NCI-H345 treated with DMSO at 0.1 percent for 48 hours (cell line): ENCODE data around the gene PRUNE2.
A peak's percentile ranks its signal among the peaks of the same experiment; 100 is the strongest.
"Not testable (repeated sequence)": the region's sequence is repeated elsewhere in the genome, so short reads cannot be mapped to it uniquely, and the experiment has no call there.

Source experiments
- DNase-seq: peaks from one replicate; lab custom pipeline; 2025; ENCODE audit not compliant: unreplicated experiment; lab: John Stamatoyannopoulos, UW

Gene PRUNE2

GRCh38 chr9:76799473-76799872, 106.4 kb downstream of the PRUNE2 start:
- DNase-seq = no peak

GRCh38 chr9:76798527-76798926, 107.4 kb downstream of the PRUNE2 start:
- no peak for DNase-seq

DNA sequence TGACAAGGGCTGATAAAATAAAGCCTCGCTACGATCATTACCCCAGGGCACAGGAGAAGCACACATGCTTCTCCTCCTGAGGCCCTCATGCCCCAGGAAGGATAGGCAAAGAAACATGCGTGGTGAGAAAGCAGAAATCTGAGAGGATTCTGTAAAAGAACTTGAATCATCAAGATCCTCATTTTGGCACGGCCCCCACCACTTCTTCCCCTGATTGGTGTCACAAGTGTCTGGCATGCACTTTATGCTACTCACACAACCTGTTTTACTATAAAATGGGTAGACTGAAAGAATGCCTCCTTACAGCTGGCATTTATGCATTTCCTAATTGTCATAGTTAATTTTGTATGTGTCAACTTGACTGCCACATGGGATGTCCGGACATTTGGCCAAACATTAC, 109.6 kb downstream of the PRUNE2 start:
- no peak for DNase-seq

- DNase-seq = no peak
These were observed 112.0 kb downstream of the PRUNE2 start for GRCh38 chr9:76793784-76794431.

DNA sequence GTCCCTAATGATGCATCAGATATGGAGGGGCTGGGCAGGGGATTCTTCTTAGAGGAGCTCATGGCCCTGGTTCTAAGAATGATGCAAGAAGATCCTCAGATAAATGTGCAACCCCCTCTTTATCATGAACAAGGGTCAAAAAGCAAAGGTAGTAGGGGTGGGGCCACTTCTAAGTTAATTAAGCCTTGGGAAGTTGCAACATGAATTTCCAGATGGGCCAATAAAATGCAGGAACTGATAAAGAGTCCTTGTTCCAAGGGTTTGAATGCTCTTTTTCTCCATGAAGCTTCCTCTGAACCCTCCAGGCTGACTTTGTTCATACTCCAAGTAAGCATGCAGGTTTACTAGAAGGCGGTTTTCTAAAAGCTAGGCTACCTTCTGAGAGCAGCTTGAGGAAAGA, 116.1 kb downstream of the PRUNE2 start:
- DNase-seq = no peak

GRCh38 chr9:76787677-76788076, 118.2 kb downstream of the PRUNE2 start:
- no peak for DNase-seq

DNA sequence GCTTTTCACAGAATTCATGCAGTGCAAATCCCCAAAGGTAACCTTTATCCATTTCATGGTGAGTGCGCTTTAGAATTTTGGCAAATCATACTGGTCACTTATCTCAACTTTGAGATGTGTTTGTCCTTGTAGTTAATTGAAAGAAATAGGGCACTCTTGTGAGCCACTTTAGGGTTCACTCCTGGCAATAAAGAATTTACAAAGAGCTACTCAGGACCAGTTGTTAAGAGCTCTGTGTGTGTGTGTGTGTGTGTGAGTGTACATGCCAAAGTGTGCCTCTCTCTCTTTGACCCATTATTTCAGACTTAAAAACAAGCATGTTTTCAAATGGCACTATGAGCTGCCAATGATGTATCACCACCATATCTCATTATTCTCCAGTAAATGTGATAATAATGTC, 120.4 kb downstream of the PRUNE2 start:
- DNase-seq = no peak

- DNase-seq = no peak
These were observed 121.0 kb downstream of the PRUNE2 start for GRCh38 chr9:76784881-76785280.

DNA sequence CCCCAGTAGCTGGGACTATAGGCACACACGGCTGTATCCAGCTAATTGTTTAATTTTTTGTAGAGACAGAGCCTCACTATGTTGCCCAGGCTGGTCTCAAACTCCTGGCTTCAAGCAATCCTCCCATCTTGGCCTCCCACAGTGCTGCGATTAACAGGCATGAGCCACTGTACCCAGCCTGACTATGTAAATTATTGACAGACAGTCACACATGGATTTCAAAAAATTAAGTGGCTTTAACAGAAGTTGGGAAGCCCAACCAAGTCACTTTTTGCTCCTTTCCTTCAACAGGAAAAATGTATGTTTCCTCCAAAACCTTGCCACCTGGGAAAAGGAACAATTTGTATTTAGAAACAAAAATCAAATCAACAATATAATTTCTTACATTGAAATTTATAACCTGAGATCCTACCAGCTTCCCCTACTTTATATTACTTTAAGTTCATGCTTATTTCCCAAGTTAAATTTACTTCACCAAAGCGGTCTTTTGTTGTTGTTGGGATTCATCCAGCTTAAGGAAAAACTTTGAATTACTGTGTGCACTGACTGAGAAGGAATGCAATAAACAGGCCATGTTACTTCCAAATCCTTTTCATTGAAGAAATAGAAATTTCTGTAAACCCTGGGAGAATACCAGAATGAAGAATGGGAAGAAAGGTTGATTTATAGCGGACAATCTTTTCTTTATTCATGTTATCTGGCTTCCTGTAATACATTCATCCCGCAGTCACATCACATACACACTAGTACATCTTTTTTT, 133.0 kb downstream of the PRUNE2 start:
- no peak for DNase-seq

DNA sequence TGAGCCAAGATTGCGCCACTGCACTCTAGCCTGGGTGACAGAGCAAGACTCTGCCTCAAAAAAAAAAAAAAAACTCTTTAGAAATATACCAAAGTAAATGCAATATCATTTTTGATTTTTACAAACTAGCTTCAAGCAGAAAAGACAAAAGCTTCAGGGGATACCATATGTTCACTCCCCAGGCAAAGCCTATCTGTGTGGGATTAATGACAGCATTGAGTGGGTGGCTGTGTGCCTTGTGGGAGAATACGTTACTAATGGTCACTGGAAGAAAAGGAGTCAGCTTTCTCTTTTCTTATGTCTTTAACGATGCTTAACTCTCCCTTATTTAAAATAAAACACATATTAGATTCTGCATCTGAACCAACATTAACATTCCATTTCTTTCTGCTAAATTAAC, 139.8 kb downstream of the PRUNE2 start:
- no peak for DNase-seq

- DNase-seq = no peak
These were observed 141.8 kb downstream of the PRUNE2 start, which contains the start of gene PCA3 for GRCh38 chr9:76764138-76764537. PCA3 (plus strand) TSS chr9:76764438.

DNA sequence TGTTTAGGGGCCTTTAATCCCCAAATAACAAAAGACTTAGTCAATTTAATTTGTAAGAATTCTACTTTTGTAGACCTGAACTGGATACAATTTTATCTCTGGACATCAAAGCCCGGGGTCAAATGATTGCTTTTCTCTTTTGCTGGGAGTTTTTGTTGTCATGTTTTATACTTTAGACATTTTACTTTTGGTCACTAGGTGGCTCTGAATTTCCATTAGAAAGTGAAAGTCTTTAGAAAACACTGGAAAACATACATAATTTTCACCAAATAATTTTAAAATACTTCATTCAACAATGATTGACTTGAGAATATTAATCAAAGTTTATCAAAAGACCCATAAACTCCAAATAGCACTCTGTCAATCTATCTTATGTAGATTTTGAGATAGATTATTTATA, 144.5 kb downstream of the PRUNE2 start:
- DNase-seq = no peak

DNA sequence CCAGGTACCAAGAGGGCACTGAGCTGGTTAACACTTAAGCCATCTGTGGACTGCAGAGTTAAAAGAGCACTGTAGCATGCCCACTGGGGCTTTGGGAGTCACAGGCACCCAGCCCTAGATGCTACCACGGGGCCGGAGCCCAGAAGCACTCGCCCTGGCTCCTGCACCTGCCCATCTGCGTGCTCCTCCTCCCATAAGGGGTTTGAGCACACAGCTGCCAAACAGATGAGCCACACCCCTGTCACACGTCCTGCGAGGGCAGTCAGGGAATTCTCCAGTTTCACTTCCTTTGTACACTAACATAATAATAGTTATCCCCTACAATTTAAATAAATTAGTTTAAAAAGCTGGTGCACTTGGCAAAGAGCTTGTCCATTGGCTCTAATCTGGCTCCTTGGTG, 146.2 kb downstream of the PRUNE2 start:
- DNase-seq = peak; percentile 38

- no peak for DNase-seq
These were observed 147.4 kb downstream of the PRUNE2 start for GRCh38 chr9:76758476-76758875.

DNA sequence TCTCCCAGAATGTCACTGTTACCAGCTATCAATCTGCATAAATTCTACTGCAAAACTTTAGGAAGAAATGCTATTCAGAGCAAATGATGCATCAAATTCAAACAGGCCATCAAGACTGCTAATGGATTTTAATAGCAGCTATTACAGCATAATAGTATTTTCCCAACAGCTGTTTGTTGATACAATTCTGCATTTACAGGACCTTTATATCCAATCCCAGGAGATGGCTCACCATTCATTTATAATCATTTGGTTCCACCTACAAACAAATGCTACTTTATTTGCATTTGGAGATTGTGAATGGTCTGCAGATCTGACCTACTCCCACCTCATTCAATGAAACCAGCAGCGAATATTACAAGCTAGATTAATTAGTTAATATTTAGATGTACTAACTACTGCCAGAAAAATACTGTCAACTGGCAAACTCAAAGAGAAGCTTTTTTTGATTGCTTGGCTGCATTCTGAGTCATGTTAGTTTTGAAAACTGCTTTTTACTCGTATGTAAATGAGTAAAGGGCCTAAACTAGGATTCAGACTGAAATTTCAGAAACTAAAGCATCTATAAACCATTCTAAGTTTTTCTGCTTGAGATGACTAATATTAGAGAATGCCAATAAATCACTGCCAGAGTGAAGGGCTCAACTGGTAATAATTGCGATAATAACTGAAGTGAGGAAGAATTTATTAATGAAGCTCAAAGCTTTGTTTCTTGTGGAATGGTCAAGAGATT, 148.8 kb downstream of the PRUNE2 start:
- peak; percentile 42 for DNase-seq

- DNase-seq = peak; percentile 57
These were observed 149.7 kb downstream of the PRUNE2 start for GRCh38 chr9:76756268-76756640.

GRCh38 chr9:76751001-76751400, 154.9 kb downstream of the PRUNE2 start:
- no peak for DNase-seq

GRCh38 chr9:76744336-76744735, 161.6 kb downstream of the PRUNE2 start:
- no peak for DNase-seq

- DNase-seq = no peak
These were observed 162.0 kb downstream of the PRUNE2 start for GRCh38 chr9:76743931-76744330.

- not testable (repeated sequence) for DNase-seq
These were observed 163.0 kb downstream of the PRUNE2 start for GRCh38 chr9:76742890-76743289.

- DNase-seq = no peak
These were observed 164.4 kb downstream of the PRUNE2 start for GRCh38 chr9:76741524-76741923.

DNA sequence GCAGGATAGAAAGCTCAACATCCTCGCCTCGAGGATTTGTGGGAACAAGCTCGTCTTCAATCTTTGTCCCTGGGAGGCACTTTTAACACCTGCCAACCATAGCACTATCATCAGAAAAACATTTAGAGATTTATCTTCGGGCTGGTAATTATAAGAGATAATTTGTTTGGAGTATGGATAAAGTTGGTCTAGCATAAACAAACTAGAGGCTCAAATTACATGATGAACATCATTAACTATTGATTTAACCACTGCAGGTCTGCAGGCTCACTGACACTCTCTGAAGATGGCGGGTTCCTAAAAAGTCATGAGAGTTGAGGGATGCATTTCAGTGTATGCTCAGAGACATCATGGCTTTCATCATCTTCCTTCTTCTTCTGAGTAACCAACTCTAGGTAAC, 167.5 kb downstream of the PRUNE2 start:
- DNase-seq = no peak
